OCI-LY1 (cell line): Measurements from ENCODE around the gene RRAD.

Experiments used
- H2AFZ ChIP-seq: fragments of 200-600 bp; sonication (generic), shearing (Covaris generic); 2 replicates; pipeline ENCODE4 v1.6.0; 2014; ENCODE audit warnings: antibody characterized with exemption, mild to moderate bottlenecking, low read length
- H3F3A ChIP-seq: fragments of 200-600 bp; sonication (generic), shearing (Covaris generic); 2 replicates; pipeline ENCODE4 v1.6.0; 2014; ENCODE audit warnings: mild to moderate bottlenecking, antibody characterized with exemption, low read length, moderate library complexity; ENCODE audit not compliant: insufficient read depth
- H3K27ac ChIP-seq: fragments of 200-600 bp; sonication (generic); 2 replicates; pipeline ENCODE4 v1.5.1; 2014; ENCODE audit warnings: low read length, mixed run types, mild to moderate bottlenecking, low read depth; ENCODE audit not compliant: poor library complexity, severe bottlenecking
- H3K27me3 ChIP-seq: fragments of 200-600 bp; sonication (generic); 2 replicates; pipeline ENCODE4 v1.6.0; 2014; ENCODE audit warnings: antibody characterized with exemption, mild to moderate bottlenecking, low read length, moderate library complexity; ENCODE audit not compliant: insufficient read depth
- H3K36me3 ChIP-seq: fragments of 200-600 bp; sonication (generic); 2 replicates; pipeline ENCODE4 v1.6.1; 2014; ENCODE audit warnings: mild to moderate bottlenecking, antibody characterized with exemption, low read length, moderate library complexity, mixed read lengths; ENCODE audit not compliant: insufficient read depth
- H3K4me1 ChIP-seq: fragments of 200-600 bp; sonication (generic); 2 replicates; pipeline ENCODE4 v1.5.1; 2014; ENCODE audit warnings: mild to moderate bottlenecking, low read length, moderate library complexity; ENCODE audit not compliant: insufficient read depth, severe bottlenecking
- H3K4me2 ChIP-seq: fragments of 200-600 bp; sonication (generic), shearing (Covaris generic); 2 replicates; pipeline ENCODE4 v1.6.1; 2014; ENCODE audit warnings: low read length
- H3K4me3 ChIP-seq: fragments of 200-600 bp; sonication (generic); 2 replicates; pipeline ENCODE4 v1.5.1; 2014; ENCODE audit warnings: low read length, low read depth, mild to moderate bottlenecking, mixed read lengths; ENCODE audit not compliant: poor library complexity, severe bottlenecking
- H3K79me2 ChIP-seq: fragments of 200-600 bp; shearing (Covaris generic); 2 replicates; pipeline ENCODE4 v1.6.1; 2016; ENCODE audit warnings: mixed run types, low read length, mixed read lengths; ENCODE audit not compliant: insufficient read depth
- H3K9ac ChIP-seq: fragments of 200-600 bp; sonication (generic), shearing (Covaris generic); 2 replicates; pipeline ENCODE4 v1.6.1; 2014; ENCODE audit warnings: mild to moderate bottlenecking, low read length, mixed read lengths
- H3K9me2 ChIP-seq: fragments of 200-600 bp; sonication (generic), shearing (Covaris generic); 2 replicates; pipeline ENCODE4 v1.6.1; 2014; ENCODE audit warnings: low read depth, mild to moderate bottlenecking, low read length, mixed read lengths
- H3K9me3 ChIP-seq: fragments of 200-600 bp; shearing (Covaris generic); 2 replicates; pipeline ENCODE4 v1.6.1; 2014; ENCODE audit warnings: low read length, mixed read lengths
- H4K20me1 ChIP-seq: fragments of 200-600 bp; sonication (generic), shearing (Covaris generic); 2 replicates; pipeline ENCODE4 v1.6.0; 2016; ENCODE audit warnings: mild to moderate bottlenecking, low read length; ENCODE audit not compliant: insufficient read depth
- CTCF ChIP-seq: fragments of 200-600 bp; sonication (generic), shearing (Covaris generic); IDR thresholded peaks from 2 replicates; pipeline ENCODE4 v1.5.1; 2017; ENCODE audit warnings: mild to moderate bottlenecking, antibody characterized with exemption, low read length, moderate library complexity, mixed read lengths
- EZH2 ChIP-seq: fragments of 200-600 bp; sonication (generic), shearing (Covaris generic); IDR thresholded peaks from 2 replicates; pipeline ENCODE4 v1.8.0; 2017; ENCODE audit warnings: borderline replicate concordance, mixed run types, mild to moderate bottlenecking, antibody characterized with exemption, low read length, moderate library complexity, mixed read lengths

Gene RRAD

GRCh38 chr16:66905633-66906539 lies 19.4 kb downstream of the RRAD start:
- Histone ChIP-seq H3K36me3 (no peaks in the 10 kb centered on the region), H4K20me1 (no peaks in the 10 kb centered on the region), H3F3A (no peaks in the 10 kb centered on the region), H3K9me3 (no peaks in the 10 kb centered on the region), H3K4me3 (no peak overlapping the region), H2AFZ (no peak overlapping the region), H3K27ac (no peak overlapping the region), H3K27me3 (0 out of 2 replicates have a peak, but pooled peaks cover 3% of the 10 kb centered on the region), H3K9me2 (no peaks in the 10 kb centered on the region), H3K4me1 (no peaks in the 10 kb centered on the region), H3K79me2 (no peaks in the 10 kb centered on the region), H3K4me2 (no peak overlapping the region), H3K9ac (no peak overlapping the region)
- TF ChIP-seq EZH2, result no peak

GRCh38 chr16:66904846-66905632 lies 20.3 kb downstream of the RRAD start:
- no peaks in the 10 kb centered on the region for H3F3A ChIP-seq
- H3K9ac ChIP-seq, result no peak overlapping the region
- H3K27me3 ChIP-seq, result 0 out of 2 replicates have a peak, but pooled peaks cover 3% of the 10 kb centered on the region
- no peaks in the 10 kb centered on the region for H3K9me3 ChIP-seq
- TF ChIP-seq CTCF (no peak), EZH2 (no peak)
- H3K4me2 ChIP-seq, result no peak overlapping the region
- no peak overlapping the region for H3K4me3 ChIP-seq
- no peaks in the 10 kb centered on the region for H3K9me2 ChIP-seq
- H3K36me3 ChIP-seq, result no peaks in the 10 kb centered on the region
- no peaks in the 10 kb centered on the region for H3K79me2 ChIP-seq
- no peaks in the 10 kb centered on the region for H4K20me1 ChIP-seq
- no peaks in the 10 kb centered on the region for H3K4me1 ChIP-seq
- H3K27ac ChIP-seq, result no peak overlapping the region
- no peak overlapping the region for H2AFZ ChIP-seq

GRCh38 chr16:66904428-66904845 lies 20.9 kb downstream of the RRAD start:
- Histone ChIP-seq H3K9me2 (no peaks in the 10 kb centered on the region), H3K36me3 (no peaks in the 10 kb centered on the region), H3K4me2 (no peak overlapping the region), H3K9ac (no peak overlapping the region), H3K27me3 (peaks cover 3% of the 10 kb centered on the region; the same call in 1 of the 2 replicates), H3K4me3 (no peak overlapping the region), H3K79me2 (no peaks in the 10 kb centered on the region), H3F3A (no peaks in the 10 kb centered on the region), H3K4me1 (no peaks in the 10 kb centered on the region), H4K20me1 (no peaks in the 10 kb centered on the region), H3K27ac (no peak overlapping the region), H3K9me3 (no peaks in the 10 kb centered on the region), H2AFZ (no peak overlapping the region)
- TF ChIP-seq EZH2, result no peak
- TF ChIP-seq CTCF, result no peak
